Neural cell (in vitro differentiated cells): ENCODE measurements around the gene ALOX5. TPM values are rescaled to one million over a fixed set of nuclear protein-coding genes. Genes with fewer than 3 reads are reported as not detected.

Experiments
- H2AFZ ChIP-seq: fragments of 200-600, 300-800 bp; sonication (generic), shearing (Covaris generic); 2 replicates; pipeline ENCODE4 v1.6.0; 2014; ENCODE audit warnings: low read depth, mild to moderate bottlenecking, antibody characterized with exemption, low read length, moderate library complexity
- H3F3A ChIP-seq: fragments of 200-600 bp; shearing (Covaris generic); 2 replicates; pipeline ENCODE4 v1.6.1; 2016; ENCODE audit warnings: mild to moderate bottlenecking, moderate library complexity, mixed read lengths, antibody characterized with exemption, low read length; ENCODE audit not compliant: insufficient read depth, poor library complexity, severe bottlenecking
- H3K27ac ChIP-seq: fragments of 200-600, 300-800 bp; sonication (generic), shearing (Covaris generic); 2 replicates; pipeline ENCODE4 v1.5.1; 2014; ENCODE audit warnings: mild to moderate bottlenecking, low read length, moderate library complexity
- H3K27me3 ChIP-seq: fragments of 300-800, 200-600 bp; sonication (generic), shearing (Covaris generic); 2 replicates; pipeline ENCODE4 v1.6.0; 2014; ENCODE audit warnings: mild to moderate bottlenecking, low read depth, low read length, moderate library complexity; ENCODE audit not compliant: insufficient read depth
- H3K36me3 ChIP-seq: fragments of 300-800, 200-600 bp; sonication (generic), shearing (Covaris generic); 2 replicates; pipeline ENCODE4 v1.5.1; 2014; ENCODE audit warnings: mild to moderate bottlenecking, antibody characterized with exemption, low read length, moderate library complexity; ENCODE audit not compliant: insufficient read depth
- H3K4me2 ChIP-seq: fragments of 300-800, 200-600 bp; sonication (generic), shearing (Covaris generic); 2 replicates; pipeline ENCODE4 v1.6.0; 2014; ENCODE audit warnings: mild to moderate bottlenecking, low read length
- H3K4me3 ChIP-seq: fragments of 300-800, 200-600 bp; sonication (generic), shearing (Covaris generic); 2 replicates; pipeline ENCODE4 v1.5.1; 2014; ENCODE audit warnings: mild to moderate bottlenecking, low read length, moderate library complexity
- H3K79me2 ChIP-seq: fragments of 200-600 bp; shearing (Covaris generic); replicated peaks from 2 replicates; pipeline ENCODE4 v1.6.0; 2014; ENCODE audit warnings: mild to moderate bottlenecking, low read length, moderate library complexity; ENCODE audit not compliant: insufficient read depth
- H3K9ac ChIP-seq: fragments of 300-800, 200-600 bp; sonication (generic), shearing (Covaris generic); 2 replicates; pipeline ENCODE4 v1.6.1; 2016; ENCODE audit warnings: mild to moderate bottlenecking, low read length, mixed read lengths
- H3K9me2 ChIP-seq: fragments of 200-600 bp; shearing (Covaris generic); 2 replicates; pipeline ENCODE4 v1.6.1; 2016; ENCODE audit warnings: mild to moderate bottlenecking, low read length, mixed read lengths; ENCODE audit not compliant: insufficient read depth
- H3K9me3 ChIP-seq: fragments of 200-600, 300-800 bp; sonication (generic), shearing (Covaris generic); 2 replicates; pipeline ENCODE4 v1.6.1; 2016; ENCODE audit warnings: mild to moderate bottlenecking, mixed run types, low read length, moderate library complexity, mixed read lengths
- H4K20me1 ChIP-seq: fragments of 200-600 bp; shearing (Covaris generic); 2 replicates; pipeline ENCODE4 v1.6.1; 2016; ENCODE audit warnings: mild to moderate bottlenecking, mixed run types; ENCODE audit not compliant: insufficient read depth
- CTCF ChIP-seq: fragments of 450-650 bp; IDR thresholded peaks from 2 replicates; pipeline ENCODE4 v1.5.1; 2014; ENCODE audit warnings: antibody characterized with exemption, mild to moderate bottlenecking, moderate library complexity; ENCODE audit not compliant: poor library complexity, severe bottlenecking
- EP300 ChIP-seq: fragments of 450-650 bp; conservative IDR thresholded peaks from 2 replicates; pipeline ENCODE4 v1.6.1; 2014; ENCODE audit warnings: antibody characterized with exemption, mild to moderate bottlenecking, moderate library complexity; ENCODE audit not compliant: poor library complexity, severe bottlenecking
- EZH2 ChIP-seq: fragments of 200-600, 300-800 bp; shearing (Covaris generic), sonication (generic); IDR thresholded peaks from 2 replicates; pipeline ENCODE4 v1.6.1; 2014; ENCODE audit warnings: antibody characterized with exemption, low read length, borderline replicate concordance, mild to moderate bottlenecking; ENCODE audit not compliant: insufficient read depth, poor library complexity, severe bottlenecking
- MXI1 ChIP-seq: fragments of 450-650 bp; conservative IDR thresholded peaks from 2 replicates; pipeline ENCODE4 v1.6.1; 2014; ENCODE audit warnings: antibody characterized with exemption, mild to moderate bottlenecking; ENCODE audit not compliant: poor library complexity, severe bottlenecking
- POLR2AphosphoS5 ChIP-seq: IDR thresholded peaks from 2 replicates; pipeline ENCODE4 v1.6.1; 2012
- RAD21 ChIP-seq: fragments of 450-650 bp; conservative IDR thresholded peaks from 2 replicates; pipeline ENCODE4 v1.6.1; 2014; ENCODE audit warnings: antibody characterized with exemption, mild to moderate bottlenecking, moderate library complexity
- REST ChIP-seq: IDR thresholded peaks from 2 replicates; pipeline ENCODE4 v1.6.1; 2012; ENCODE audit warnings: borderline replicate concordance
- SMC3 ChIP-seq: fragments of 450-650 bp; conservative IDR thresholded peaks from 2 replicates; pipeline ENCODE4 v1.6.1; 2014; ENCODE audit warnings: antibody characterized with exemption, mild to moderate bottlenecking, moderate library complexity; ENCODE audit not compliant: poor library complexity
- TAF1 ChIP-seq: IDR thresholded peaks from 2 replicates; pipeline ENCODE4 v1.6.1; 2012; ENCODE audit warnings: low read depth
- polyA plus RNA-seq: library from polyadenylated mRNA; depleted of rRNA; stranded (reverse); fragments of >200 nt; gene quantifications from 2 replicates; pipeline ENCODE4 v1.2.3, GENCODE V29; 2014

Gene ALOX5
- polyA plus RNA-seq, 1 donor from 2014 or later: not detected

- Histone ChIP-seq H3K4me2 (no peak overlapping the region), H4K20me1 (no peaks in the 10 kb centered on the region), H3K27ac (no peak overlapping the region), H3K27me3 (no peaks in the 10 kb centered on the region), H3K36me3 (no peaks in the 10 kb centered on the region), H3K9me3 (peaks cover under 1% of the 10 kb centered on the region), H3K9ac (no peak overlapping the region), H2AFZ (no peak overlapping the region), H3K9me2 (no peaks in the 10 kb centered on the region), H3K79me2 (no peaks in the 10 kb centered on the region), H3K4me3 (no peak overlapping the region), H3F3A (no peaks in the 10 kb centered on the region)
- TF ChIP-seq POLR2AphosphoS5 (no peak), SMC3 (no peak), REST (no peak), EZH2 (no peak), RAD21 (no peak), CTCF (no peak), TAF1 (no peak)
Measured at GRCh38 chr10:45471059-45471458, 97.0 kb downstream of the ALOX5 start.

- Histone ChIP-seq H3K9me2 (no peaks in the 10 kb centered on the region), H3K9ac (no peak overlapping the region), H3K79me2 (no peaks in the 10 kb centered on the region), H3K36me3 (no peaks in the 10 kb centered on the region), H3K27ac (no peak overlapping the region), H4K20me1 (no peaks in the 10 kb centered on the region), H3K4me2 (no peak overlapping the region), H3K27me3 (no peaks in the 10 kb centered on the region), H2AFZ (no peak overlapping the region), H3F3A (no peaks in the 10 kb centered on the region), H3K9me3 (peaks cover 4% of the 10 kb centered on the region), H3K4me3 (no peak overlapping the region)
- TF ChIP-seq CTCF: no peak
- TF ChIP-seq MXI1: no peak
- TF ChIP-seq RAD21: no peak
- TF ChIP-seq EZH2: no peak
- TF ChIP-seq SMC3: no peak
- TF ChIP-seq REST: no peak
- TF ChIP-seq TAF1: no peak
- no peak for TF ChIP-seq EP300
- no peak for TF ChIP-seq POLR2AphosphoS5
Measured at GRCh38 chr10:45471531-45472310, 97.7 kb downstream of the ALOX5 start.
